Astrocyte of the cerebellum (primary cell): Measurements from ENCODE around the gene CLIC6.

ENCODE experiments used
- DNase-seq: peaks from one replicate; pipeline ENCODE4 v3.0.0-alpha.2; 2011; ENCODE audit warnings: low read depth
- H3K4me3 ChIP-seq: 2 replicates; pipeline ENCODE4 v1.5.1; 2011; ENCODE audit warnings: mild to moderate bottlenecking, low read depth, low read length, moderate library complexity
- CTCF ChIP-seq: IDR thresholded peaks from 2 replicates; pipeline ENCODE4 v1.5.1; 2012; ENCODE audit warnings: low read length, low read depth, moderate library complexity, mild to moderate bottlenecking; ENCODE audit errors: missing control alignments
- in situ Hi-C: cut with HindIII; loops from 2 replicates; pipeline ENCODE4 v1.10.0; 2017; ENCODE audit warnings: low sequenced_read_pairs

Gene CLIC6

DNA sequence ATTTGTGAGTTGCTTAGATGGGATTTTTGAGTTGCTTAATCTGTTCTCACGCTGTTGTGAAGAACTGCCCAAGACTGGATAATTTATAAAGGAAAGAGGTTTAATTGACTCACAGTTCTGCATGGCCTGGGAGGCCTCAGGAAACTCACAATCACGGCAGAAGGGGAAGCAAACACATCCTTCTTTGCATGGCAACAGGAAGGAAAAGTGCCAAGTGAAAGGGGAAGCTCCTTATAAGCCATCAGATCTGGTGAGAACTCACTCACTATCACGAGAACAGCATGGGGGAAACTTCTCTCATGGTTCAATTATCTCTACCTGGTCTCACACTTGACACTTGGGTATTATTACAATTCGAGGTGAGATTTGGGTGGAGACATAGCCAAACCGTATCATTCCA is 10.3 kb downstream of the CLIC6 start:
- H3K4me3 ChIP-seq = no peak overlapping the region
- no peak for TF ChIP-seq CTCF
- in situ Hi-C loops = no loop called here
- no peak for DNase-seq

DNA sequence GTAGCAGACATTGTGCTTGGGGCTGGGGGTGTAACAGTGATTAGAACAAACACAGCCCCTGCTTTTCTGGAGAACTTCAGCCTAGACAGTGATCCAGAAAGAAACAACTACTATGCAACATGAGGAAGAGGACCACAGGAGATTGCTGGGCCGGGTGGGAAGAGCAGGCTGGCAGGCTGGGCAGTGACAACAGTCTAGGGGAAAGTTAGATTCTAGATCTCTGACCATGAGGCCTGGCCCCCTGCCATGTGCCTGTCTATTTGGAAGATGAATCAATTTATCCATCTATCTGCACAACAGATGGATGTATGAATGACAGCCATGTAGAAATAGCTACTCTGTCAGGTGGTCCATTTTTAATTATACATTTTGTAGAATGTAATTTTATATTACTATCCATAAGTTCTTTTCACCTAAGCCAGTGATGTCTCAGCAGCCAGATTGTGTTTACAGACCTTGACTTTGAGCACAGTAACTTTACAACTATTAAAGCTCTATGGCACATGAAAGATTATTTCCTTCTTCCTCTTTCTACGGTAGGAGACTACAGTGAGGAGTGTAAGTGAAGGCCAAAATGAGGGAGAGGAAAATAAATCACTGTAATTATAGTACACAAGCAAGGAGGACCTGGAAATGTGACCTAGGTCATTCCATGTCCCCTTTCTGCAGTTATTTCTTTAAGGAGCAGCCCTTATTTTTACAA is 15.5 kb downstream of the CLIC6 start:
- H3K4me3 ChIP-seq = no peak overlapping the region
- in situ Hi-C loops = no loop called here
- TF ChIP-seq CTCF = no peak
- no peak for DNase-seq

GRCh38 chr21:34687065-34687464 is 18.3 kb downstream of the CLIC6 start:
- in situ Hi-C loops = no loop called here
- TF ChIP-seq CTCF = no peak
- H3K4me3 ChIP-seq = no peak overlapping the region
- DNase-seq = no peak

DNA sequence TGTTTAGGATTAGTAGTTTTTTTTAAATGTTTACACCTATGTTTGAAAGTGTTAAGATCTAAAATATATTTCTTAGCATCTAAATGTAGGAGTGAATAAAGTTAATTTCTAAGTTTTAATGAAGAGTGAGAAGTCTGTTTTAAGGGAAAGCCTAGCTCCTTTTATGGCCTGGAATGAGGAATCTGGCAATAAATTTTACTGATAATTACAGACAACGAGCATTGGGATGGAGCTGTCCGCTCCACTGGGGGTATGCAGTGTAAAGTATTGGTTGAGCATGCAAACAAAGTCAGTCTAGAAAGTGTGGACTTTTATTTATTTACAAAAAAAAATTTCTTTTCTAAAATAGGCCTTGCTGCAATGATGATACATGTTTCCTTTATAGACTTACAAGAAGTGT is 19.0 kb downstream of the CLIC6 start:
- no peak for DNase-seq
- no peak overlapping the region for H3K4me3 ChIP-seq

DNA sequence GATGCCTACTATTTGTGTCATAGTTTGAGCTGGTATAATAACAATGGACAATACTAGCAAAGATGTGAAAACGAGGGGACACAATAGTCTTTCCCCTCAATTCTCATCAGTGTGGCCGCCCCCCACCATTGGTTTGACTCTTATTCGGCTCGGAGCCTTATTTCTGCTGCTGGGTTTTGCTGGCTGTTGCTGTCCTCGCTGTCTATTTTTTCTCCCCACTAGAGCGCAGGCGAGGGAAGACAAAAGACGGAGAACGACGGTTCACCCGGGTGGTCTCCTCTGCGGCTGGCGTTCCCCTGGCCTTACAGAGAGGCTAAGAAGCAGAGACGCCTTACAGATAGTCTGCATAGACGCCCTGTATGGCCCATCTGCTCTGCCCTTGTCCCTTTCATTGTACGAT is 19.4 kb downstream of the CLIC6 start:
- no peak for DNase-seq
- H3K4me3 ChIP-seq = no peak overlapping the region
- TF ChIP-seq CTCF = no peak
- in situ Hi-C loops = no loop called here

More for the DNA sequence above, 19.0 kb downstream of the CLIC6 start:
- no peak for TF ChIP-seq CTCF
- in situ Hi-C loops = no loop called here

DNA sequence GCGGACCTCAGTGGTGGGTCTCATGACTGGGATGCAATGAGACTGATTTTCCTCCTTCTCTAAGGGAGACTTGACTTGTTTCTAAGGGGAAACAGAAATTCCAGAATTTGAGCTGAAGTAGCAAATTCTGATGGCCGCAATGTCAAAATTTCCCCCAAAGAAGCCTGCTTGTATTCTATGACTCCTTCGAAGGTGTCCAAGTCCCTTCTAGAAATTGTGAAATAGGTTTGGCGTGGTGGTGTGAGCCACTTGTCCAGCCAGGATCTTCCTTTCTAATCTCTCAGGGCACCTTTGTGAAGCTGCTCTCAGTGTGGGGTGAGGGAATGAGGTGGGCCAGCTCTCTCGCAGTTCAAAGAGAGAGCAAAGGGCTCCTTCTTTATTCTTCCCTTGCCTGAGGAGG is 19.9 kb downstream of the CLIC6 start:
- no peak overlapping the region for H3K4me3 ChIP-seq
- in situ Hi-C loops = no loop called here
- TF ChIP-seq CTCF = no peak

More for the DNA sequence above, 19.9 kb downstream of the CLIC6 start:
- no peak for DNase-seq
